Measurements from ENCODE around the gene WDFY2. TPM values are rescaled to one million over a fixed set of nuclear protein-coding genes. Genes with fewer than 3 reads are reported as not detected.
A peak's percentile ranks its signal among the peaks of the same experiment; 100 is the strongest.

The WDFY2 gene
- total and polyA plus RNA-seq, 2 of the 13 experiments (the other 11 are each of a cell fraction or from before 2014, with no cell fraction given): 22.6 to 27.0 TPM

- TF ChIP-seq ZNF121 (CRISPR knock-in tag; IDR thresholded peaks at IDR 0.05): no peak
- TF ChIP-seq PAF1 (CRISPR knock-in tag; IDR thresholded peaks at IDR 0.05): no peak
- TF ChIP-seq BCL3 (CRISPR knock-in tag; IDR thresholded peaks at IDR 0.05): no peak
- TF ChIP-seq TCF12 (IDR thresholded peaks at IDR 0.05): no peak
- no peak for TF ChIP-seq TCF12 (CRISPR knock-in tag; IDR thresholded peaks at IDR 0.05)
- peak; percentile 64; the same call in 1 of the 2 replicates for TF ChIP-seq ELF3 (CRISPR knock-in tag; IDR thresholded peaks at IDR 0.05)
- no peak for TF ChIP-seq NFATC3 (CRISPR knock-in tag; IDR thresholded peaks at IDR 0.05)
- TF ChIP-seq ZNF746 (CRISPR knock-in tag; IDR thresholded peaks at IDR 0.05): no peak
- TF ChIP-seq ZBED4 (CRISPR knock-in tag; IDR thresholded peaks at IDR 0.05; ENCODE audit: borderline replicate concordance): no peak
- no peak for TF ChIP-seq DNMT1 (CRISPR knock-in tag; IDR thresholded peaks at IDR 0.05)
- no peak for TF ChIP-seq ZNF740 (CRISPR knock-in tag; IDR thresholded peaks at IDR 0.05)
- no peak for TF ChIP-seq MAFG (CRISPR knock-in tag; IDR thresholded peaks at IDR 0.05)
- TF ChIP-seq NR2F6 (IDR thresholded peaks at IDR 0.05): peak; percentile 42
- peak; percentile 52; the same call in 1 of the 2 replicates for TF ChIP-seq NR2F6 (CRISPR knock-in tag; IDR thresholded peaks at IDR 0.05)
- TF ChIP-seq CENPBD1 (CRISPR knock-in tag; IDR thresholded peaks at IDR 0.05; ENCODE audit: borderline replicate concordance, low read depth): no peak
- TF ChIP-seq FOXJ3 (CRISPR knock-in tag; IDR thresholded peaks at IDR 0.05; ENCODE audit: borderline replicate concordance): peak; percentile 27; the same call in 1 of the 2 replicates
- TF ChIP-seq FIP1L1 (IDR thresholded peaks at IDR 0.05; ENCODE audit: borderline replicate concordance, insufficient read depth, low read depth, low read length): no peak
- TF ChIP-seq FOXO1 (CRISPR knock-in tag; IDR thresholded peaks at IDR 0.05): peak; percentile 72
- no peak for TF ChIP-seq ZMYM2 (CRISPR knock-in tag; IDR thresholded peaks at IDR 0.05)
- no peak for TF ChIP-seq ZNF615 (CRISPR knock-in tag; IDR thresholded peaks at IDR 0.05; ENCODE audit: borderline replicate concordance)
- TF ChIP-seq ZNF75D (CRISPR knock-in tag; IDR thresholded peaks at IDR 0.05; ENCODE audit: borderline replicate concordance): no peak
- TF ChIP-seq ZNF224 (CRISPR knock-in tag; IDR thresholded peaks at IDR 0.05): no peak
- no peak for TF ChIP-seq ZNF362 (CRISPR knock-in tag; IDR thresholded peaks at IDR 0.05; ENCODE audit: borderline replicate concordance)
- TF ChIP-seq TP53 (CRISPR knock-in tag; conservative IDR thresholded peaks at IDR 0.05): no peak
- TF ChIP-seq SIX1 (CRISPR knock-in tag; IDR thresholded peaks at IDR 0.05; ENCODE audit: borderline replicate concordance): no peak
Measured at GRCh38 chr13:51668580-51669195, 84.4 kb downstream of the WDFY2 start (continued).

Data from HepG2 (cell line).